HG03520 (cell line): ENCODE data around the gene SNX8.

ENCODE experiments used
- ATAC-seq: cut with Tn5 transposase; IDR thresholded peaks from one replicate; pipeline ENCODE4 v1.9.1; 2021; ENCODE audit warnings: mild to moderate bottlenecking, moderate library complexity; ENCODE audit not compliant: unreplicated experiment

Gene SNX8

DNA sequence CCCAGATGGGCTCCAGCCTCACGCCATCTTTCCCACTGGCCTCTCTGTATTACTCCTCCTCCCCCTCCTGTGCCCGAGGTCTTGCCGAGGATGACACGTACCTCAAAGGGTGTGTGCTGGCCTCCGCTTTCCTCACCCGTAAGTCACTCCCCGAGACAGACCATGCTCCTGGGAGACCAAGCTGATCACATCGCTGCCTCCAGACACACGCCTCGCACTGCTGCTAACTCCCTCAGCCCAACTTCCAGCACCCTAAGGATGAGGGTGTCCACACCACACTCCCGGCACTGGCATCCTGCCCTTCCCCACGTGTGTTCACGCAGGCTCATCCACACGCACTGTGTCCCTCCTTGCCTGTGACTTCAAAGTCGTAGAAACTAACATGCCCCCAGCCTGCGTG lies 105.5 kb downstream of the SNX8 start:
- ATAC-seq = no peak

DNA sequence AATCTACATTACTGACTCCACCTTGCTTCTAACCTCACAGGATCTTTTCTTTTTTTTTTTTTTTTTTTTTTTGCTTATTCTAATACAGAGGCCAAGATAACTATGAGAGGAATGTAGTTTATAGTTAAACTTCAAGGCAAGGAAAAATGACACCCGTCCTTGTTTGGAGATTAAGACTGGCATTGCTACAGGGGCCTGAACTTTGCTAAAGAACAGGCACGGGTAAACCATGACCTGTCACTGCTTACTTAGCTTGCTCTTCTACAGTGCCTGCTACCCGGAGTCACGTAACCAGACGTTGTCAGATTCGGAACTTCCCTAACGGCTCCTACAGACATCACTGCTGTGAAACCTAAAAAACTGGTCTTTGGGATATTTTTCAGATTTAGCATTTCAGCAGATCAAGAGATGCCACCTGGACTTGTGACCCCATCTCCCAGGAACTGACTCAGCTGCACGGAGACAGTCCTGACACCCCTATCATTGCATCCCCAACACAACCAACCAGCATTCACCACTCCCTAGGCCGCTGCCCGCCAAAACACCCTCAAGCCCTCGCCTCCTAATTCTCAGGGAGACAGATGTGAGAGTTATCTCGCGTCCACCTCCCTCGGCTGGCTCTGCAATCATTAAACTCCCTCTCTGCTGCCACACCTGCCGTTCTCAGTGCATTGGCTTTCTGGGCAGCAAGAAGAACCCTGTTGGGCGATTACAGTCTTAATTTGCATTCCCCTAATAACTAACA lies 109.0 kb downstream of the SNX8 start:
- ATAC-seq = no peak

DNA sequence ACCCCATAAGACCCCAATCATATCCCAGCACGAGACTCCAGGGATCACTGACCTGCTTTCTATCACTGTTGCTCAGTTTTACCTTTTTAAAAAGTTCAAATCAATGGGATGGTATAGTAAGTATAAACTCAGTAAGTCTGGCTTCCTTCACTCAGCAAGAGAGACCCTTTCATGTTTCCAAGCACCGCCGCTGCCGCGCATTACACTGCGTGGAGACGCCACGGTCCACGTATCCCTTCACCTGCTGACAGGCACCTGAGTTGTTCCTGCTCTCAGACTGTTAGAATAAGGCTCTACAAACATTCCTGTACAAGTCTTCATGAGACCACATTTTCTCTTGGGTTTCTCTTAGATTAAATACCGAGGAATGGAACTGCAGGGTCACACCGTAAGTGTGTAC lies 109.8 kb downstream of the SNX8 start:
- ATAC-seq = no peak

DNA sequence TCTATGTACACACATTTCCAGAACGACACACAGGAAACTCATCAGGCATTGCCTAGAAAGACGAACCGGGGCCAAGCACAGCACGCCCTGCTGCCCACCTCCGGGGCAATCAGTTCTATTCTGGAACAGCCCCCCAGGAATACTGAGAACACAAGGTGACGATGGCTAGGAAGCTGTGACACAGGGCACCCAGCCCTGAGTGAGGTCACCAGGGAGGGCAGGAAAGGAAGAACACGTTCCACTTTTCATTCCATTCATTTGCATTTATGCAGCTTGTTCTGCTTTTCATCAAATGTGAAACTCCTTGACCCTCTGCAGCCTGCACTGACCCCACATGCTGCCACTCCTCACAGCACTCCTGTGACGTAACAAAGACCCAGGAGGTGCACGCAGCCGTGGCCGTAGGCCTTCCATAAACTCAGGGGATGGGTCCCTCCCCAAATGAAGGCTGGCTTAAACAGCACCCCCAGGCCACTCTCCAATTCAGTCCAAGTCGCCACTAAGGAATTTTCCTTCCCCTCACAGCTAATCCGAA lies 110.4 kb downstream of the SNX8 start:
- ATAC-seq = no peak

DNA sequence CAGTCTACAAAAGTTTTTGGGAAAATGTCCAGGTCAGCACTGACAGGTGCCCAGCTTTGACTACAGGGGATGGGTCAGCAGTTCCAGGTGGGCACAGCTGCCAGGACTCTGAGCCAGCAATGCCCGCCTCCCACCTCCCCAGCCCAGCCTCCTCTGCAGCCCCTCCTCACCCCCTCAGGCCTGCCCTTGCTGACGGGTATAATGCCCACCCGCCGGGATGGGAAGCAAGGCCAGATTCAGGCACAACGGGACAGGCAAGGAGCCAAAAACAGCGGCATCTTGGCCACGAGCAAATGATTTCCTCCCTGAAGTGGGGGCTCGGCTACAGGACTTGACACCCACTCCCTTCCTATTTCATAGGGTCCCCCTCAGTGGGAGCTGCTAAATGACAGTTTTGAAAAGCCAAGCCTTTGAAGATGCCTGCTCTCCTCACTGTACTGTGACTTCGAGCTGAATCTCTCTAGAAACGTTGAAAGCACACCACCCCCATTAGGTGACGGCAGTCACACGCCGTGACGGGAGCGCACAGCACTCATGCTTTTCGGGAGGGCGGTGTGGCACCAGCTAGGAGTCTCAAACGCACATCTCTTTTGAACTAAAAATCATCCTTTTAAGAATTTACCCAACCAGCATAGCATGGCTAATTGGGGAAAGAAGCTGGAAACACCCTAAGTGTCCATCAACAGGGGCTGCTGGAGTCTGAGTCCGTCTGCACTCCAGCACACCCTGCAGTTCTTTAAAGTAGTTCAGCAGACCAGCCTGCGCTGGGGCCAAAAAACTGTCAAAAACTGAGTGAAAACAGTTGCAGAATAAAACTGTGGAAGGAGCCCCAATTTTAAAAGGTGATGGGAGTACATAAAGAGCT lies 111.1 kb downstream of the SNX8 start:
- no peak for ATAC-seq

DNA sequence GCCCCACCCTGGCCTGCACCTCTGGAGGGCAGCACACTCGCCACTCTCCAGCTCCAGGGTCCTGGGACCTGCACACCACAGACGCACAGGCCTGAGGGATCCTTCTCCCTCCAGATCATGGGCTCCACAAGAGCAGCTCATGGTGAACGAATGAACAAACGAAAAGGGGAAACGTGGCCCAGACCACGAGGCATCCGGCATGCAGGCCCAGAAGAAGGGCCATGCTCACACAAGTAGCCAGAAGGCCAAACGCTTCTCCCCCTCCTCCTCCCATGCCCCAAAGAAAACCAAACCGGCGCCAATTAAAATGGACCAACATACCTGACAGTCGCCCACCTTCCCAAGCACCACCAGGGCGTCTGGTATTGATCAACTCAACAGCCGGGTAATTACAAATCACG lies 111.9 kb downstream of the SNX8 start:
- no peak for ATAC-seq
